Measurements from ENCODE around the gene SLC4A4. TPM values are rescaled to one million over a fixed set of nuclear protein-coding genes. Genes with fewer than 3 reads are reported as not detected.

SLC4A4 gene
- polyA plus RNA-seq, 1 donor, result 11.2 TPM

DNA sequence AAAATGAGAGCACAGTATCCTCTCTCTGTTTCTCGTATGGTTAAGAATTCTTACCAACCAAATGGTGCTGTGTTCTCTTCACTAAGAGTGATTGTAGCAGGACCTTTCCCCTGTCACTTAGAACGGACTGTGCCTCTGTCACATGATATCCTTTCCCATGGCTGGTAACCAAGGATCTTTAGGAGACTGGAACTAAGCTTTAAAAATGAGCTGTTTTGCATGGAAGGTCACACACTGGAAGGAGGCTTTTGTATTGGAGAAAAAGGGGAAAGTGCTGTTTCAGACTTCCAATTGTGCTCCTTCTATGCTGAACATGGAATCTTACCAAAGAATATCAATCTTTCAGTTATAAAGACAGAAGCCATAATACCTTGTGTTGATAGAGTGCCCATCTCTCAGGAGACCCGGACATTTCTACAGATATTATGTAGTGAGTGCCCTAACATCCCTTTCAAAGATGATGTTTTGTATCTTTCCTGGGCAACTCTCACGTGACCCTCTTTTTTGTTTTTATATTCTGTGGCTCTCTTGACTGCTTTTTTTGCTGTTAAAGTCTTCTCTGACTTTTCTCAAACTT, 148.6 kb downstream of the SLC4A4 start:
- 100% methylated on average over 1 of the region's 4 CpGs for WGBS (ENCODE audit: insufficient coverage, low lambda C conversion rate)
- H3K4me1 ChIP-seq (ENCODE audit: control insufficient read depth, insufficient read depth, low read length), result no peaks in the 10 kb centered on the region
- H3K27me3 ChIP-seq (ENCODE audit: control insufficient read depth, insufficient read depth, low read length), result no peaks in the 10 kb centered on the region
- H3K36me3 ChIP-seq (ENCODE audit: control insufficient read depth, insufficient read depth, low read length), result no peaks in the 10 kb centered on the region
- H3K9me3 ChIP-seq (ENCODE audit: control insufficient read depth, low read depth, low read length), result no peaks in the 10 kb centered on the region
- H3K27ac ChIP-seq (ENCODE audit: low read length), result peak overlapping the region; percentile 16
- no peak overlapping the region for H3K4me3 ChIP-seq (ENCODE audit: low read length)
- DNase-seq, result peak; percentile 28 to 70

GRCh38 chr4:71494539-71494938, 155.7 kb downstream of the SLC4A4 start:
- Histone ChIP-seq H3K9me3 (ENCODE audit: control insufficient read depth, low read depth, low read length) (no peaks in the 10 kb centered on the region), H3K4me1 (ENCODE audit: control insufficient read depth, insufficient read depth, low read length) (no peaks in the 10 kb centered on the region), H3K4me3 (ENCODE audit: low read length) (no peak overlapping the region), H3K36me3 (ENCODE audit: control insufficient read depth, insufficient read depth, low read length) (no peaks in the 10 kb centered on the region), H3K27ac (ENCODE audit: low read length) (no peak overlapping the region), H3K27me3 (ENCODE audit: control insufficient read depth, insufficient read depth, low read length) (no peaks in the 10 kb centered on the region)
- no peak for DNase-seq
- no CpG with 5 or more reads among the region's 1 CpG for WGBS (ENCODE audit: insufficient coverage, low lambda C conversion rate)

DNA sequence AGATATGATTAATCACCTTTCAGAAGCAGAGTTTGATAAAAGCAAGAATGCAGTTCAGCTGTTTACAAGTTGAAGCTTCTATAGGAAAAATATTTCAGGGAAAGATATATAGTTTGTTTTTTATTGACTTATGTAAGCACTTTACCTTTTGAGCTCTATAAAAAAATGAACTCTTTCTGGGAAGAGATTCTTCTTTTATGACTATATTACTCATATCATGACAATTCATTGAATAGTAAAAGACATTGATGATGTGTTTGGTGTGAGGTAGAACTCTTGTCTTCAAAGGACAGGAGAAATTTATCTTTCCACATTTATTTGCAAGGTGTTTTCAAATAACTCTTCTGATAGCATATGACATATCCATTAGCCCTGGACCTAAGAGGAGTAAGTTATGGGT, 156.6 kb downstream of the SLC4A4 start:
- Histone ChIP-seq H3K27me3 (ENCODE audit: control insufficient read depth, insufficient read depth, low read length) (no peaks in the 10 kb centered on the region), H3K4me1 (ENCODE audit: control insufficient read depth, insufficient read depth, low read length) (no peaks in the 10 kb centered on the region), H3K36me3 (ENCODE audit: control insufficient read depth, insufficient read depth, low read length) (no peaks in the 10 kb centered on the region), H3K4me3 (ENCODE audit: low read length) (no peak overlapping the region), H3K27ac (ENCODE audit: low read length) (no peak overlapping the region), H3K9me3 (ENCODE audit: control insufficient read depth, low read depth, low read length) (no peaks in the 10 kb centered on the region)
- no peak for DNase-seq

GRCh38 chr4:71497078-71497477, 158.3 kb downstream of the SLC4A4 start:
- H3K9me3 ChIP-seq (ENCODE audit: control insufficient read depth, low read depth, low read length), result peaks cover 2% of the 10 kb centered on the region
- H3K27me3 ChIP-seq (ENCODE audit: control insufficient read depth, insufficient read depth, low read length), result no peaks in the 10 kb centered on the region
- no peak overlapping the region for H3K27ac ChIP-seq (ENCODE audit: low read length)
- H3K4me3 ChIP-seq (ENCODE audit: low read length), result no peak overlapping the region
- 100% methylated on average over 2 of the region's 3 CpGs for WGBS (ENCODE audit: insufficient coverage, low lambda C conversion rate)
- no peaks in the 10 kb centered on the region for H3K4me1 ChIP-seq (ENCODE audit: control insufficient read depth, insufficient read depth, low read length)
- H3K36me3 ChIP-seq (ENCODE audit: control insufficient read depth, insufficient read depth, low read length), result no peaks in the 10 kb centered on the region
- DNase-seq, result no peak

DNA sequence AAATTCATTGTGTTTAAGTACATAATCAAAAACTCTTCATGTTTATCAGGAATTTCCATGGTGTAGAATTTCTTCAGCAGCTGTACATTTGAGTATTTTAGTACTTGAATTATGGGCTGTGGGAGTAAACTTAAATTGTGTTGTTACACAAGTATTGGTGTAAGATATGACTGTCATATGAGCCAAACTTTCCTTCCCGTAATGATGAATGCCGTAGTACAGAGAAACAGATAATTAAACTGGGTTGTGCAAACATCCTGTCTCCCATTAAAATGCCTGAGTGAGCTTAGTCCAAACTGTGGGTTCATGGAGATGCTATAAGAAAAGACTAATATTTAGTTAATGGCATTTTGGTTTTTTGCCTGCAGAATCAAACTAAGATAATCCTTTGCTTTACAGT, 159.2 kb downstream of the SLC4A4 start:
- Histone ChIP-seq H3K36me3 (ENCODE audit: control insufficient read depth, insufficient read depth, low read length) (no peaks in the 10 kb centered on the region), H3K27ac (ENCODE audit: low read length) (no peak overlapping the region), H3K4me3 (ENCODE audit: low read length) (no peak overlapping the region), H3K4me1 (ENCODE audit: control insufficient read depth, insufficient read depth, low read length) (no peaks in the 10 kb centered on the region), H3K27me3 (ENCODE audit: control insufficient read depth, insufficient read depth, low read length) (no peaks in the 10 kb centered on the region), H3K9me3 (ENCODE audit: control insufficient read depth, low read depth, low read length) (peaks cover 2% of the 10 kb centered on the region)
- DNase-seq, result no peak
- WGBS (ENCODE audit: insufficient coverage, low lambda C conversion rate), result 72% methylated on average over 2 of the region's 2 CpGs

DNA sequence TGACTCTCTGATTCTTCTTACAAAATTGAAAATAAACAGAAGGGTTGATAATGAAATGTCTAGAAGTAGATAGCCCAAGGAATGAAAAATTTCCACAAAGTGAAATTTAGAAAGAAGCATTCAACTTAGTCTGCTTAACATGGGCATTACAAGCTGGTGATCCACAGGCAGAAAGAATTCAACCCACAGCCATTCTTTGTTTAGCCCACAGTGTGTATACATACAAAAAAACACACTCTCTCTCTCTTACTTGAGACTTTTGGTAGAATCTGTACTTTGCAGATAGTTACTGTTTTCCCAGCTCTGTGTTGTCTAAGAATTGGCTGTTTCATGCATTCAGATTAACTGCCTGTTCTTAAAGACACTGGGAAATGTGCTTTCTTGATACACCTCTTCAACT, 159.8 kb downstream of the SLC4A4 start:
- no peak overlapping the region for H3K4me3 ChIP-seq (ENCODE audit: low read length)
- H3K27me3 ChIP-seq (ENCODE audit: control insufficient read depth, insufficient read depth, low read length), result no peaks in the 10 kb centered on the region
- no peak for DNase-seq
- no peak overlapping the region for H3K27ac ChIP-seq (ENCODE audit: low read length)
- H3K9me3 ChIP-seq (ENCODE audit: control insufficient read depth, low read depth, low read length), result peaks cover 2% of the 10 kb centered on the region
- no peaks in the 10 kb centered on the region for H3K4me1 ChIP-seq (ENCODE audit: control insufficient read depth, insufficient read depth, low read length)
- no peaks in the 10 kb centered on the region for H3K36me3 ChIP-seq (ENCODE audit: control insufficient read depth, insufficient read depth, low read length)

GRCh38 chr4:71501992-71502391, 163.2 kb downstream of the SLC4A4 start:
- H3K27ac ChIP-seq (ENCODE audit: low read length), result no peak overlapping the region
- no peak for DNase-seq
- 100% methylated on average over 6 of the region's 7 CpGs for whole genome bisulfite sequencing (ENCODE audit: insufficient coverage, low lambda C conversion rate)
- no peaks in the 10 kb centered on the region for H3K36me3 ChIP-seq (ENCODE audit: control insufficient read depth, insufficient read depth, low read length)
- H3K4me1 ChIP-seq (ENCODE audit: control insufficient read depth, insufficient read depth, low read length), result no peaks in the 10 kb centered on the region
- H3K4me3 ChIP-seq (ENCODE audit: low read length), result no peak overlapping the region
- H3K27me3 ChIP-seq (ENCODE audit: control insufficient read depth, insufficient read depth, low read length), result no peaks in the 10 kb centered on the region
- H3K9me3 ChIP-seq (ENCODE audit: control insufficient read depth, low read depth, low read length), result peaks cover 2% of the 10 kb centered on the region

DNA sequence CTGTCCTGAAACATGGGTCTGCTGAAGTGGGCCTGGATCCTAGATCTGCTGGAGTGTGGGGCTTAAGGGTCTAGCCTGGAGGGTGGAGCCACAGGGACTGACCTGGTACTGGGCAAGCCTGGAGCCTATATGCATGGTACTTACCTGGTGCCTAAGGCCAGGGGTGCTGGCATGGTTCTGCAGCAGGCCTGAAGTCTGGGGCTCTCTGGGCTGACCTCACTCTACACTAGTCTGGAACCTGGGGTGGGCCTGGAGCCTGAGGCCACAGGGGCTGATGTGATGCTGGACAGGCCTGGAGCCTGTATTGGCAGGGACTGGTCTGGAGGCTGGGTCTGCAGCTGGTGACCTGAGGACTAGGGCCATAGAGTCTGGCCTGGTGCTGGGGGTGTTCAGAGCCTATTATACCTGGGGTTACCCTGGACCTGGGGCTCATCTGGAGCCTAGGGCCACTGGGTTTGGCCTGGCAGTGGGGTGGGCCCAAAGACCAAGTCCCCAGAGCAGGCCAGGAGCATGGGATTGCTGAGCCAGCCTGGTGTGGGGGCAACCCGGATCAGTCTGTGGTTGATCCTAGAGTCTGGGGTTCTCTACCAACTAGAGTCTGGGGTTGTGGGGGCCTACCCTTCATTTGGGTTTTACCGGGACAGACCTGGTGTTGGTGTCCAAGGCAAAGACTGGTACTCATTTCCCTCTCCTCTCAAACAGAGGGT, 179.6 kb downstream of the SLC4A4 start:
- no peaks in the 10 kb centered on the region for H3K4me1 ChIP-seq (ENCODE audit: control insufficient read depth, insufficient read depth, low read length)
- H3K9me3 ChIP-seq (ENCODE audit: control insufficient read depth, low read depth, low read length), result peaks cover 5% of the 10 kb centered on the region
- no peak overlapping the region for H3K4me3 ChIP-seq (ENCODE audit: low read length)
- H3K36me3 ChIP-seq (ENCODE audit: control insufficient read depth, insufficient read depth, low read length), result no peaks in the 10 kb centered on the region
- H3K27ac ChIP-seq (ENCODE audit: low read length), result no peak overlapping the region
- DNase-seq, result no peak
- no CpG with 5 or more reads among the region's 2 CpGs for WGBS (ENCODE audit: insufficient coverage, low lambda C conversion rate)
- H3K27me3 ChIP-seq (ENCODE audit: control insufficient read depth, insufficient read depth, low read length), result no peaks in the 10 kb centered on the region

DNA sequence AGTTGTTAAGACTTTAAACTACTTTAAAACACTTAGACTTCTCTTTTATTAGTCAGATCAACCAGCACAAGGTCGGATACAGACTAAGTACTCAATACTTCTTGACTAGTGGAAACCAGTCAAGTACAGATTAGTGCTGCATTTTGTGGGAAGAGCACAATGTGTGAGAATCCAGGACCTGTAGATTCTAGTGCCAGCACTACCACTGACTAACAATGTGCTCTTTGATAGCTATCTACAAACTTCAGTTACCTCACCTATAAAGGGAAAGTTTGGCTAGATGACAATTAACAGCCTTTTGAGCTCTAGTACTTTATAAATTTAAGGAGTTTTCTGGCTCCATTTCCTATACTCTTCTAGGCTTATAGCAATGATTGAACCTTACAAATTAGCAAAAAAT, 181.5 kb downstream of the SLC4A4 start:
- DNase-seq, result no peak
- Histone ChIP-seq H3K27me3 (ENCODE audit: control insufficient read depth, insufficient read depth, low read length) (no peaks in the 10 kb centered on the region), H3K9me3 (ENCODE audit: control insufficient read depth, low read depth, low read length) (peaks cover 5% of the 10 kb centered on the region), H3K27ac (ENCODE audit: low read length) (no peak overlapping the region), H3K36me3 (ENCODE audit: control insufficient read depth, insufficient read depth, low read length) (no peaks in the 10 kb centered on the region), H3K4me3 (ENCODE audit: low read length) (no peak overlapping the region), H3K4me1 (ENCODE audit: control insufficient read depth, insufficient read depth, low read length) (no peaks in the 10 kb centered on the region)
- WGBS (ENCODE audit: insufficient coverage, low lambda C conversion rate), result no CpG with 5 or more reads among the region's 1 CpG

DNA sequence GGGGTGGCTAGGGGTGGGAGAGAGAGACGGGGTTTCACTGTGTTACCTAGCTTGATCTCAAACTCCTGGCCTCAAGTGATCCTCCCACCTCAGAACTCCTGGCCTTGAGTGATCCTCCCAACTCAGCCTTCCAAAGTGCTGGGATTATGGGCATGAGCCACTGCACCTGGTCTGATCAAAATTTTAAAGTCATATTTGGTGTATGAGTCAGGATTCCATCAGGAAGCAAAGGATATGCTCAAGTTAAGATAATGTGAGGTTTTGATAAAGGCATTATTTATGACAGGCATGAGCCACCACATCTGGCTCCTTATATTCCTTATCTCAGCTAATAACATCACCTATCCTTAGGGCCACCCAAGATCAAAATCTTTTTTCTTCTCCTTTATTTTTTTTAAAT, 182.0 kb downstream of the SLC4A4 start:
- Histone ChIP-seq H3K9me3 (ENCODE audit: control insufficient read depth, low read depth, low read length) (peaks cover 5% of the 10 kb centered on the region), H3K36me3 (ENCODE audit: control insufficient read depth, insufficient read depth, low read length) (no peaks in the 10 kb centered on the region), H3K4me3 (ENCODE audit: low read length) (no peak overlapping the region), H3K27ac (ENCODE audit: low read length) (no peak overlapping the region), H3K4me1 (ENCODE audit: control insufficient read depth, insufficient read depth, low read length) (no peaks in the 10 kb centered on the region), H3K27me3 (ENCODE audit: control insufficient read depth, insufficient read depth, low read length) (no peaks in the 10 kb centered on the region)
- no CpG with 5 or more reads among the region's 1 CpG for WGBS (ENCODE audit: insufficient coverage, low lambda C conversion rate)
- DNase-seq, result no peak

GRCh38 chr4:71524756-71525155, 185.9 kb downstream of the SLC4A4 start:
- no peaks in the 10 kb centered on the region for H3K4me1 ChIP-seq (ENCODE audit: control insufficient read depth, insufficient read depth, low read length)

More at GRCh38 chr4:71524756-71525155, 185.9 kb downstream of the SLC4A4 start:
- H3K27me3 ChIP-seq (ENCODE audit: control insufficient read depth, insufficient read depth, low read length), result no peaks in the 10 kb centered on the region
- no peaks in the 10 kb centered on the region for H3K9me3 ChIP-seq (ENCODE audit: control insufficient read depth, low read depth, low read length)
- DNase-seq, result no peak
- no peak overlapping the region for H3K27ac ChIP-seq (ENCODE audit: low read length)
- no CpG with 5 or more reads among the region's 1 CpG for WGBS (ENCODE audit: insufficient coverage, low lambda C conversion rate)
- H3K4me3 ChIP-seq (ENCODE audit: low read length), result no peak overlapping the region
- no peaks in the 10 kb centered on the region for H3K36me3 ChIP-seq (ENCODE audit: control insufficient read depth, insufficient read depth, low read length)

All from large intestine (tissue), 3 donors.